PC-9 (cell line): Measurements from ENCODE around the gene SNCB. TPM values are rescaled to one million over a fixed set of nuclear protein-coding genes. Genes with fewer than 3 reads are reported as not detected.

ENCODE experiments used
- BruUV-seq: library from RNA; stranded (reverse); fragments of 400-500 nt; replicated peaks from 2 replicates; lab custom pipeline; 2021; lab: Mats Ljungman, UMichigan
- CTCF ChIA-PET: fragments of 300-600 bp; sonication (Branson Sonifier 250); formaldehyde crosslinking; loops from one replicate; lab custom pipeline; 2022; ENCODE audit warnings: antibody characterized with exemption; lab: Charles Lee
- POLR2A ChIA-PET: fragments of 300-600 bp; sonication (Branson Sonifier 250); formaldehyde crosslinking; loops from one replicate; lab custom pipeline; 2022; ENCODE audit warnings: antibody characterized with exemption; ENCODE audit not compliant: unreplicated experiment; lab: Charles Lee
- DNase-seq, 2 experiments: peaks; one replicate each; pipeline versions ENCODE4 v3.0.0 to v3.0.0-alpha.2; 2015 to 2022; ENCODE audit warnings: mixed read lengths in 1 of 2
- H2AFZ ChIP-seq: fragments of 200-600 bp; sonication (generic); 2 replicates; pipeline ENCODE4 v1.8.1; 2017; ENCODE audit warnings: antibody characterized with exemption
- H3F3A ChIP-seq: fragments of 200-600 bp; sonication (generic); 2 replicates; pipeline ENCODE4 v1.8.1; 2017; ENCODE audit warnings: antibody characterized with exemption, mild to moderate bottlenecking, low read depth; ENCODE audit not compliant: insufficient read depth
- H3K27ac ChIP-seq: fragments of 200-600 bp; sonication (generic); 2 replicates; pipeline ENCODE4 v1.6.1; 2016; ENCODE audit warnings: mixed run types
- H3K27me3 ChIP-seq: fragments of 200-600 bp; sonication (generic); 2 replicates; pipeline ENCODE4 v1.6.1; 2016; ENCODE audit warnings: low read depth, mixed run types; ENCODE audit not compliant: insufficient read depth
- H3K36me3 ChIP-seq: fragments of 200-600 bp; sonication (generic); 2 replicates; pipeline ENCODE4 v1.6.1; 2016; ENCODE audit warnings: low read depth, mixed run types
- H3K4me1 ChIP-seq: fragments of 200-600 bp; sonication (generic); replicated peaks from 2 replicates; pipeline ENCODE4 v1.6.1; 2016; ENCODE audit warnings: mixed run types; ENCODE audit not compliant: insufficient read depth
- H3K4me2 ChIP-seq: fragments of 200-600 bp; sonication (generic); 2 replicates; pipeline ENCODE4 v1.6.1; 2017; ENCODE audit warnings: mixed run types
- H3K4me3 ChIP-seq: fragments of 200-600 bp; sonication (generic); 2 replicates; pipeline ENCODE4 v1.6.1; 2016; ENCODE audit warnings: mixed run types
- H3K79me2 ChIP-seq: fragments of 200-600 bp; sonication (generic); 2 replicates; pipeline ENCODE4 v1.6.1; 2017; ENCODE audit warnings: low read depth, mixed run types
- H3K9me2 ChIP-seq: fragments of 200-600 bp; sonication (generic); 2 replicates; pipeline ENCODE4 v1.8.1; 2017; ENCODE audit warnings: mild to moderate bottlenecking; ENCODE audit not compliant: insufficient read depth
- H3K9me3 ChIP-seq: fragments of 200-600 bp; sonication (generic); 2 replicates; pipeline ENCODE4 v1.8.1; 2016; ENCODE audit warnings: low read depth; ENCODE audit not compliant: insufficient read depth
- H4K20me1 ChIP-seq: fragments of 200-600 bp; sonication (generic); 2 replicates; pipeline ENCODE4 v1.8.1; 2017; ENCODE audit not compliant: insufficient read depth
- CTCF ChIP-seq: fragments of 200-600 bp; sonication (generic); conservative IDR thresholded peaks from 2 replicates; pipeline ENCODE4 v1.6.1; 2017; ENCODE audit warnings: mixed run types, antibody characterized with exemption, mild to moderate bottlenecking, moderate library complexity
- EZH2 ChIP-seq: fragments of 200-600 bp; sonication (generic); IDR thresholded peaks from 2 replicates; pipeline ENCODE4 v1.8.0; 2017; ENCODE audit warnings: antibody characterized with exemption, low read depth
- intact Hi-C: fragments of 100-400 bp; cut with micrococcal nuclease; formaldehyde crosslinking; loops from one replicate; pipeline ENCODE4 v1.10.0; 2022; ENCODE audit not compliant: unreplicated experiment
- microRNA-seq: library from miRNA; unstranded; fragments of <30 nt; microRNA quantifications from one replicate; pipeline ENCODE4 v1.2.0, GENCODE V29; 2021; ENCODE audit warnings: borderline number of aligned reads, borderline replicate concordance
- total RNA-seq: library from RNA; stranded (reverse); gene quantifications from 2 replicates; pipeline ENCODE4 v1.2.3, GENCODE V29; 2021

Gene SNCB
- total RNA-seq, 1 experiment from 2014 or later: not detected

GRCh38 chr5:176573564-176574296 lies 56.6 kb downstream of the SNCB start:
- no peak overlapping the region for H3K4me2 ChIP-seq
- no peak overlapping the region for H3K27ac ChIP-seq
- H3K79me2 ChIP-seq: no peaks in the 10 kb centered on the region
- DNase-seq: peak in 1 of 2 experiments; percentile 62
- TF ChIP-seq EZH2 (no peak), CTCF (peak; percentile 90)
- no TSS peak for BruUV-seq
- no peaks in the 10 kb centered on the region for H3K27me3 ChIP-seq
- no peak overlapping the region for H2AFZ ChIP-seq
- H3K4me3 ChIP-seq: no peak overlapping the region
- H3K36me3 ChIP-seq: no peaks in the 10 kb centered on the region
- no peaks in the 10 kb centered on the region for H3K9me2 ChIP-seq
- CTCF ChIA-PET: interaction anchor here (0.5 to 0.9 kb wide), 5 partner anchors 14 to 552 kb away, joined by 3 to 6 read pairs (median 3); partner anchors contain the start of genes CLTB and RNF44
- H3K9me3 ChIP-seq: no peaks in the 10 kb centered on the region
- intact Hi-C loops: loop anchor here (1.0 to 5.0 kb wide), 2 partner anchors 74 to 384 kb away; partner anchors contain the start of gene TSPAN17
- peaks cover 8% of the 10 kb centered on the region; the same call in 1 of the 2 replicates for H3F3A ChIP-seq
- H4K20me1 ChIP-seq: no peaks in the 10 kb centered on the region
- POLR2A ChIA-PET: no interaction called here
- H3K4me1 ChIP-seq: 0 out of 2 replicates have a peak, but pooled peaks cover 4% of the 10 kb centered on the region

Small RNAs within 50 kb of the gene (microRNA-seq; reads per million reads assigned to microRNA genes)
- gene MIR4281: not detected

Other genes starting within 250 kb of the SNCB start
- 31.5 and 35.8 TPM in 2 replicates for gene NOP16, start 241.9 kb downstream of the SNCB start, total RNA-seq
- 133 and 149 TPM in 2 replicates for gene HIGD2A, start 241.8 kb downstream of the SNCB start, total RNA-seq
- gene CLTB, start 214.0 kb downstream of the SNCB start, total RNA-seq: 123 and 126 TPM in 2 replicates
- 41.2 and 59.7 TPM in 2 replicates for gene FAF2, start 182.1 kb downstream of the SNCB start, total RNA-seq
- 87.4 and 94.2 TPM in 2 replicates for gene RNF44, start 93.1 kb downstream of the SNCB start, total RNA-seq
- gene CDHR2, start 81.2 kb downstream of the SNCB start, total RNA-seq: not detected in 2 replicates
- gene GPRIN1, start 20.4 kb downstream of the SNCB start, total RNA-seq: 7.2 and 11.0 TPM in 2 replicates
- not detected in 2 replicates for gene EIF4E1B, start 141 bp upstream of the SNCB start, total RNA-seq
- gene TSPAN17, start 16.9 kb upstream of the SNCB start, total RNA-seq: 81.1 and 82.1 TPM in 2 replicates
- gene UNC5A, start 180.0 kb upstream of the SNCB start, total RNA-seq: 3.1 and 3.6 TPM in 2 replicates